SW480 (cell line): ENCODE results near the gene PKNOX1.
"Not testable (repeated sequence)": the region's sequence is repeated elsewhere in the genome, so short reads cannot be mapped to it uniquely, and the experiment has no call there.

Experiments used
- DNase-seq: peaks from one replicate; pipeline ENCODE4 v3.0.0-alpha.2; 2016; ENCODE audit warnings: low spot score

Gene PKNOX1

DNA sequence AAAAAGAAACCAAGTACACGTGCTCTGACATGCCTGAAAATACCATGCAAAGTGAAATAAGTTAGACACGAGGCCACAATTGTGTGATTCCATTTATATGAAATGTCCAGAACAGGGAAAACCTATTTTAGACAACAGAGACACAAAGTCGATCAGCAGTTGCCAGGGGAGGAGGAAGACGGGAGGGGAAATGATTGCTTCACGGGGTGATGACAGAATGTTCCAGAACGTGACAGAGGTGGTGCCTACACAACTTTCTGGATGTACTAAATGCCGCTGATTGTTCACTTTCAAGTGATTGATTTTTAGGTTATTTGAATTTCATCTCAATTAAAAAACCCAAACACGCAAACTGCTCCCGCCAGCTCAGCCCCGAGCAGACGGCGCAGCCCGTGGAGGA lies 78.8 kb downstream of the PKNOX1 start:
- DNase-seq: not testable (repeated sequence)

DNA sequence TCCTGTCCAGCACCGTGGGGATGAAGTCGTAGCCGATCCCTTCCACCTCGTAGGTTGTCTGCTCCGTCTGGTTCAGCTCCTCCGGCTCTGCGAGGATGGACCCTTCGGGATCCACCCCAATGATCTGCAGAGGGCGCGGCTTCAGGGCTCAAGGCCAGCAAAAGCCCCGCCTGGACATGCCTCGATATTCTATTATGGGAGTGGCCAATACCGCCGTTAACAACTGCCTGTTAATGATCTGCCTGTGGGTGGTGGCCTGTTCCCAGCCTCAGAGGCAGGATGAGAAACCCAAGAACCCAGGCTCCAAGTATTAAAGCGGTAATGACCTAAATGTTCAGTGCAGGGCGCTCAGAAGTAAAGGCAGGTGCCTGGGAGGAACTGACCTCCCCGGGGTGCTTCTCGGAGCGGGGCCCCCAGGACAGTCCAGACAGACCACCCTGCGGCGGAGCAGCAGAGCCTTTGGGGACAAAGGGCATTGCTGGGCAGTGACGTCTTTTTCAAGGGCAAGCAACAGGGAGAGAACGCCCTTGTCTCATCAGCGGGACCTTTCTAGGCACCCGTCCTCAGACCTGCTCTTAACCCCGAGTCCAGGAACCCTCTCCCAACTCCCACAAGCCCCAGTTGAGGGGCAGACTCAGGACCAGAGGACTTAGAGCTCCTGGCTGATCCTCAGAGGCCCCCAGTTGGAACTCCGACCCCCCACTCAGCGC lies 88.7 kb downstream of the PKNOX1 start:
- DNase-seq: not testable (repeated sequence)

GRCh38 chr21:43064265-43064917 lies 90.0 kb downstream of the PKNOX1 start:
- DNase-seq: not testable (repeated sequence)

DNA sequence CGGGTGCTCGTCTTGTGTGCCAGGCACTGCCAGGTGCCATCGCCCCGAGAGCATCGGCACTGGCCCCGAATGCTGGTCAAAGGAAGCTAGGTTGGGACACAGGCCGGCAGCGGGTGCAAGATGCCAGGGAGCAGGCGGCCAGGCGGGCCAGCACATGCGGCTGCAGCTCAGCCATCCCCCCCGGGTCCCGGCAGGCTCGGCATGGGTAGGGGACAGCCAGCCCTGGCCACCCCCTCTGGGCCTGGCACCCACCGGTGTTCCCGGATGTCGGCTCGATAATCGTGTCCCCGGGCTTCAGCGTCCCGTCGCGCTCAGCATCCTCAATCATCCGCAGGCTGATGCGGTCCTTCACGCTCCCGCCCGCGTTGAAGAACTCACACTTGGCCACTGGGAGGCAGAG lies 91.6 kb downstream of the PKNOX1 start:
- not testable (repeated sequence) for DNase-seq

DNA sequence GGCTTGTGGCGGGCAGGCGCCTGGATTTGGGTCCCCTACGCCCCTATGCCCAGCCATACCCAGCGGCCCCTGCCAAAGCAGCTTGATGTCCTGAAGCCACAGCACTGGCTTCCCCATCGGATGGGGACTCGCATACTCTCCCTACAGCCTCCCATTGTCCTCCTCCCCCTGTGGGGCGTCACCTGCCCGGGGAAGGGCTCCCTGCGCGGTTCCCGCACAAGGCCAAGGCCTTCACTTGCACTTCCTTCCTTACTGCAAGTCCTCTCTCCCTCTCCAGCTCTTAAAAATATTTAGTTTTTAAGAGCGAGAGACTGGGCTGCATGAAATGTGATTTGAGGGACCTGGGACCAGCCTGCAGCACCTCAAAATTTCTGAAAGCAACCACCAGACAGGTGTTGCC lies 92.3 kb downstream of the PKNOX1 start:
- not testable (repeated sequence) for DNase-seq

DNA sequence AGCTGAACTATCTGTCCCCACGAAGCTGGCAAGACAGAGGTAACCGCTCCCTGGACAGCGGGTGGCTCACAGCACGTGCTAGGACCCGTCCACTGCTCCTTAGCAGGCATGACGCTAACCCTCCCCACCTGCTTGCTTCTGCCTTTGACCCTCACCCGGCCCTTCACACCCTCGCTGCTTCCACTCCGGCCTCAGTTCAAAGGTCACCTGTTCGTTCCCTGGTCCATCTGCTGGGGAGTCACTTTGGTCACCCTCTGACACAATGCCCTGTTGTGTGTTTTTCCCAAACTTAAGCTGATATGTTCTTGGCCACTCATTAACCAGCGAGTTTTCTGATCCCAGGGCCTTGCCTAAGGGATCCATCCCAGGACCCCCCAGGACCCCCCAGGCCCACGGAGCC lies 93.7 kb downstream of the PKNOX1 start:
- not testable (repeated sequence) for DNase-seq

DNA sequence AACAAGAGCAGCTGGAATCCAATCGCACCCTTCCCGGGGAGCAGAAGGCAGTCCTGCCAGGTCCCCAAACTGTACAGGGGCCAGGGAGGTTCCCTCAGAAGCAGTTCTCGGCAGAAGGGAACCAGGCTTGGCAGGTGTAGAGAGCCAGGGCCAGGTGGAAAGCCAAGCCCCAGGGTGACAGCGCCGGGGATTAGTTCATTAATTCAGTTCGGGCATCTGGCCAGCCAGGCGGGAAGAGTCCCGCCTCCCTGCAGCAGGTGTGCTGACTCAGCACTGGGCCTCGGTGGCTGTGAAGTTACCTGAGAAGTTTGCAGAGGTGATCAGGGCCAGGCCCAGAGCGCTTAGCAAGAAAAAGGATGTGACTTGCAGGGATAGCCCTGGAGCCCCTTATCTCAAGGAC lies 95.3 kb downstream of the PKNOX1 start:
- not testable (repeated sequence) for DNase-seq

- DNase-seq: not testable (repeated sequence)
Observed at GRCh38 chr21:43072742-43073141, 98.4 kb downstream of the PKNOX1 start.

DNA sequence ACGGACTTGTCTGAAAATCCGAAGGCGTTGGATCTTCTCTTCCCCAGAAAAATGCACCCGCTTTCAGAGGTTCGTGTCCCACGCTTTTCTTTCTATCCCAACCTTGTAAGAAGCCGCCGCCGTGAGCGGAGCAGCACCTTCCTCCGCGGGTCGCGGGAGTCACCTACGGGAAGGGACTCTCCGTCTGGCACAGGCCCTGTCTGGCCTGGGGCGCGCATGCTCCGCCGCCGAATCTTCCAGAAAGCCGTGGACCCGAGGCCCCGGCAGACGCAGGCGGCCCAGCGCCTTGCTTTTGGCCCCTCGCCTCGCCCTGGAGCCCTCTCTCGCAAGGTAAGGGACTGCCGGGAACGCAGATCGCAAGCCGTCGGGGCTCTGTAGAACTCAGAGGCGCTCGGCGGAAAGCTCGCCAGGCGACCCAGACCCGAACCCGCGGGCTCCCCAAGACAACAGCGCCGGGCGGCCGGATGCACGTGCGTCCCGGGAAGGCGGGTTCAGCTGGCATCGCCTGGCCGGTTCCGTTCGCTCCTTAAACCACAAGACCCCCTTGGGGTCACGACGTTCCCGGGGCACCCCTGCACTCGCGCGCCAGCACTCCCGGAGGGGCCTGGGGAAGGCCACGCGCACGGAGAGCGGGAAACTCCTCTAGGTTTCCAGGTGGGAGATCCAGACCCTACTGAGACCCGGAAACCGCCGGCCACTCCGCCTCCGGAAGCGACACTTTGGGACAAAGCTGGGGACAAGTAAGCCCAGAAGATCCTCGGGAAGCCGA lies 100.2 kb downstream of the PKNOX1 start:
- DNase-seq: not testable (repeated sequence)

GRCh38 chr21:43075170-43076022 lies 101.0 kb downstream of the PKNOX1 start, which contains the start of gene CBS:
CBS (minus strand) TSS chr21:43075835; CDS start chr21:43072193, 3,642 bp downstream.
- not testable (repeated sequence) for DNase-seq

DNA sequence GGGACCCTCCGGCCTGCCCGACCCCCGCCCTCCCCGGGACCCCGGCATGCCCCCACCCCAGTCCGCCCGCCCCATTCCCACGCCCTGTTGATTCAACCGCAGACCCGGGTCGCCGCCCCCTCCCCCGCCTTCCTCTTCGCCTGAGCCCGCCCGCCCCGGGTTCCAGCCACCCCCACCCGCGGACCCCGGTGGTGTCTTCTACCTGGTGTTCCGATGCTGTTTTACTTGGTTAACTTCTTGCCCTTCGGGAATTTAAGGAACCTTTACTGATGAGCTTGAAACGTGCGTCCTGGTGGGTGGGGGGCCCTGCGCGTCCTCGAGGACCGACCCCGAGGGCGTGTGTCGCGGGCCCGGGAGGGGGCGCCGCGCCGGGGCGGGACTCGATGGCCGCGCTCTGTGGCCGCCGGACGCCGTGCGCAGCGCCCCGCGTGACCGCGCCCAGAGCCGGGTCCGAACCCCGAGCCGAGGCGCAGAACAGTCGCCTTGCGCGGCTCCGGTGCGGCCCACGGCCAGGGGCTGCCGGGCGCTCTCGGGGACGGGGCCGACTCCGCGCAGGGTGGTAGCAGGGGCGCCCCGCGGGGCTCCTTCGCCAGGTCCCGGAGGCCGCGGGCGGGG lies 101.8 kb downstream of the PKNOX1 start:
- not testable (repeated sequence) for DNase-seq

DNA sequence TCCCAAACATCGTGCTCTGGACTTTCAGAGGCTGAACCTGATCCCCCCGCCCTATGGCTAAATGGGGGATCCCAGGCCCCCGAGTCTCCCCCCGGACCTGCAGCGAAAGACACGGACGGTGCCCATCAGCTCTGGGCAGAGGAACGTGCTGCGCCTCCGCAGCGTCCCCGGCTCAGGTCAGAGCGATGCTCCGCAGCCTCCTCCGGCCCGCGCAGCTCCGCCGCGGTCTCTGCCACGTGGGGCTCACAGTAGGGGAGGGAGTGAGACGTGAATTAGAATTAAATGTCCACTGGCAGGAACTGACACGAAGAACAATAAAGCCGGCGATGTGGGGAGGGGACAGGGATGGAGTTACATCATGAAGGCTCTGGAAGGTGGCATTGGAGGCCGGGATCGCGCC lies 102.3 kb downstream of the PKNOX1 start:
- not testable (repeated sequence) for DNase-seq

DNA sequence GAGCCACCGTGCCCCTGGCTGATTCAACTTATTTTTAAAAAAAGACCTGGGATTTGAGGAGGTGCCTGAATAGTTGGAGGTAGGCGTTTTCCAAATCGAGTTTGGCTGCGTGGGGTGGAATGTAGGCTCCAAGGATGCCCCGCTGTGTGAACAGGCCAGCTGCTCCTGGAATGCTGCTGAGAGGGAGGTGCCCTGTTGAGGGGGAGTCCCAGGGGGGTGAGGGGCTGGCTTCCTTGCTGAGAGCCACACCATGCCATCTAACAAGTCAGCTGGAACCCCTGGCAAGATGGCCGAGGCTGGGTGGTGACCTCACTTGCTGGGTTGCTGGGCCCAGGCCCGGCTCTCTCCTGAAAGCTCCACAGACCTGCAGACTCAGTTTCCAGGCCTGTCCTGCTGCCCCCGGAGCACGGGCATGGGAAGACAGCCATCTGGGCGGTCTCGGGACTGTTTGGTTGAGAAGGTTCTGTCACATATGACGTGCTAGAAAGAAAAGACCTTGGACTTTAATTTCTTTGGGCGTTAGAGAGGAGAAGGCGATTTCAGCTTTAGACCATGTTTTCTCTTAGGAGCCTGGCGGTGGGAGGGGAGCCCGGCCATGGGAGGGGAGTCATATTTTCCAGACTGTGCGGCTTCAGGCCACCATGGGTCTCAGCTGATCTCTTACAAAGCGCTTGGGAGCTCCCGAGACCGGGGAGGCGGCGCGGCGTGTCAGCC lies 108.4 kb downstream of the PKNOX1 start:
- DNase-seq: not testable (repeated sequence)
